SW480 (cell line): ENCODE results near the gene GLDN.

ENCODE experiments used
- DNase-seq: peaks from one replicate; pipeline ENCODE4 v3.0.0-alpha.2; 2016; ENCODE audit warnings: low spot score

The GLDN gene

DNA sequence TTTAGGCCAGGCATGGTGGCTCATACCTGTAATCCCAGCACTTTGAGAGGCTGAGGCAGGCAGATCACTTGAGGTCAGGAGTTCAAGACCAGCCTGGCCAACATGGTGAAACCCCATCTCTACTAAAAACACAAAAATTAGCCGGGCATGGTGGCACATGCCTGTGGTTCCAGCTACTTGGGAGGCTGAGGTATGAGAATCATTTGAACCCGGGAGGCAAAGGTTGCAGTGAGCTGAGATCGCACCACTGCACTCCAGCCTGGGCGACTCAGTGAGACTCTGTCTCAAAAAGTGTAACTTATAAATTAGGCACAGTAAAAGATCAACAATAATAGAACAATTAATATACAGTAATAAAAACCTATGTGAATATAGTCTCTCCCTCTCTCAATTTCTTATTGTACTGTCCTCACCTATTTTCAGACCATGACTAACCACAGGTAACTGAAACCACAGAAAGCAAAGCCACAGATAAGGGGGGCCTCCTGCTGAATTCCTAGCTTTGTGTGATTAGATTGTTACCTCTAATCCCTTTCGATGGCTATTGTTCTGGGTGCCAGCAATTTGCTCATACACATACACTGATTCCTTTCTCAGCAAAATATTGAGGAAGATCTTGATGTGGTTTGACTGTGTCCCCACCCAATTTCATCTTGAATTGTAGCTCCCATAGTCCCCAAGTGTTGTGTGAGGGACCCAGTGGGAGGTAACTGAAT, 104.7 kb downstream of the GLDN start:
- peak; percentile 38 for DNase-seq

DNA sequence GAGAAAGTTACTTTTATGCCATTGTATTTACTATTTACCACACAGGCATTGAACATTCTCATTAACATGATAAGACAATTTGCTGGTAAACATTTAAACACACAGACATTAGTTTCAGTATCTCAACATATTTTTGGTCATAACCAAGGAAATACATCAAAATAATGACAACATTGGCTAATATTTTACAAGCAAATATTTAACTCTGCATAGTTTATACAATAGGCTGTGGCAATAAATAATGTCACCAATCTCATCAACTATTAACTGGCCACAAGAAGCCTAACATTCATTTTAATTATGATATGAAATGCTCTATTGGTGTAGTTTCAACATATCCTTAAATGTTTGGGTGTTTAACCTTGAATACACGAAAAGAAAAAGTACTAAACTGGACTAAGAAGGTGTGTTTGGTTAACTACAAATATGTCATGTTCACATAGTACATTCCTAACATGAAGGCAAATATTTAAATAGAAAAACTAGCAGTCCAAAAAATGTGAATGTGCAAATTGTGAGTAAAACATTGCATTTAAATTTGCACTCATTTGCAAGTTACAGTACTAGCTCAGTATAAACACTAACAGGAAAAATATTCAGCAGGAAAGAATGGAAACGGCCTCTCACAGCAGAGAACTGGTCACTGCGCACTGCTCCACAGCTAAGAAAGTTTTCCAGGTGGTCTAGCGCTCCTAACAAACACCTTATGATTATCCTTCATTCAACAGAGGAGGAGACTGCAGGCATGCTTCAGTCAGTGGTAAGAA, 106.6 kb downstream of the GLDN start:
- DNase-seq = no peak

DNA sequence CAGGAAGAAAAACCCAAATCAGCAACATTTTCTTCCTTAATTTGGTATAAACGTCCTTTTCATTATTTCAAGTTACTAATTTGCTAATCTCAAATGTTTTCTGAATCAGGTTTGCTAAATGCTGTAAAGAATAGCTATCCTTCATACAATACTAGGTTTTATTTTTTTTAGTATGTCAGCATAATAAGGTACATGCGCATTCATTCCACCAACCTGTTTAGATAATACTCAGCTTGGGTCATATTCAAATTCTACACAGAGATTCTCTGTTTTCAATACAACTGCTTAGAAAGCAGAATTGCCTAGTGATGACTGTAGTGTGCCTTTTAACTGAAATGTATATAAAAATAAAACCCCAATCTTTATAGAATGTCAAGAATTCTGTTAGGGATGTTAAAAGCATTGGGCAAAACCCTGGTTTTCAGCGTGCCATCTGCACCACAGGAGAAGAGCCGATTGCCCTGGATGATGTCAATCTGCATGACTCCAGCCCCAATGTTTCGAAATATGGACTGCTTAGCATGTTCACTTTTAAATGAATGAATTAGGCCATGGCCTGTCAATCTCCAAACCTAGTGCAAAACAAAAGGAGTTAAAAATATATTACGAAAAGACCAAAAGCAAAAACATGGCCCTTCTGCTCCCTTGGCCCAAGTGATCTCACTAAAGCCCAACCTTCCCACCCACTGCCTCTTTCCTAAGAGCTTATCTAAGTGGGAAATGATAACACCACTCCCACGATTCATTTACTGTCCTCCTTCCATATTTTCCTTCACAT, 107.4 kb downstream of the GLDN start:
- DNase-seq = no peak

DNA sequence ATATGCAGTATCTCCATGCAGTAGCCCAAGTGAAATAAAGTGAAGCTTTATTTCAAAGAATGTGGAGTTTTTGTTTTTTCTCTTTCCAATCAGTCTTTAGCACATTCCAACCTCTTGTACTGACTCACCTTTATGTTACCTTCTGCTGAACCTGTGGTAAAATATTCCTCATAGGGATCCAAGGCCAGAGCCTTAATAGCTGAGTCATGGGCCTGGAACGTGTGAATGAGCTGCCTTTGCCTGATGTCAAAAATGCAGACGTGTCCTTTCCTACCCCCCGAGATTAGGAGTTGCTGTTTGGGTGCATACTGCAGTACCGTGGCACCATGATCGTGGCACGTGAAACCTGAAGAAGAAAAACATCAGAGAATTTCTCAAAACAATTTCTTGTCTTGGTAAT, 108.5 kb downstream of the GLDN start:
- peak; percentile 5 for DNase-seq
